Measurements from ENCODE around the gene FREY1. TPM values are rescaled to one million over a fixed set of nuclear protein-coding genes. Genes with fewer than 3 reads are reported as not detected.

The FREY1 gene
- total RNA-seq, 1 experiment from 2014 or later, result 0.67 TPM

DNA sequence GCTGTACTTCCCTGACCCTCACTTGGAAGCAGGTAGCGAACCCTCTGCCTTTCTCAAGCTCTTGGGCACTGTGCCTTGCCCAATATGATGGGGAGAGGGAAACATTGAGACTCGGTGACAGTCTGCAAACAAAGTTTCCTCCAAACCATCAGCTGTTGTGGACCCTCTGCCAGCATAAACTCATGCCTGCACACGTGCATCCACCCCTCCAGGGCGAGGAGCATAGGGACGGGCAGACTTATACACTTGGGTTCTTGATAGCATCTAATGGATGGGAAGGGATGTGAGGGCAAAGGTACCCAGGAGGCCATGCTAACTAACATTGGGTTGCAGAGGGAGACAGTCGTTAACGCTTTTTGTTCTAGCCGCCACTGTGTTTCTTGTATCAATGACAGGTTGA, 29.9 kb downstream of the FREY1 start:
- no peak for DNase-seq (ENCODE audit: extremely low read depth, low read depth)

GRCh38 chr11:45876401-45876800, 30.7 kb downstream of the FREY1 start:
- DNase-seq (ENCODE audit: extremely low read depth, low read depth), result no peak

DNA sequence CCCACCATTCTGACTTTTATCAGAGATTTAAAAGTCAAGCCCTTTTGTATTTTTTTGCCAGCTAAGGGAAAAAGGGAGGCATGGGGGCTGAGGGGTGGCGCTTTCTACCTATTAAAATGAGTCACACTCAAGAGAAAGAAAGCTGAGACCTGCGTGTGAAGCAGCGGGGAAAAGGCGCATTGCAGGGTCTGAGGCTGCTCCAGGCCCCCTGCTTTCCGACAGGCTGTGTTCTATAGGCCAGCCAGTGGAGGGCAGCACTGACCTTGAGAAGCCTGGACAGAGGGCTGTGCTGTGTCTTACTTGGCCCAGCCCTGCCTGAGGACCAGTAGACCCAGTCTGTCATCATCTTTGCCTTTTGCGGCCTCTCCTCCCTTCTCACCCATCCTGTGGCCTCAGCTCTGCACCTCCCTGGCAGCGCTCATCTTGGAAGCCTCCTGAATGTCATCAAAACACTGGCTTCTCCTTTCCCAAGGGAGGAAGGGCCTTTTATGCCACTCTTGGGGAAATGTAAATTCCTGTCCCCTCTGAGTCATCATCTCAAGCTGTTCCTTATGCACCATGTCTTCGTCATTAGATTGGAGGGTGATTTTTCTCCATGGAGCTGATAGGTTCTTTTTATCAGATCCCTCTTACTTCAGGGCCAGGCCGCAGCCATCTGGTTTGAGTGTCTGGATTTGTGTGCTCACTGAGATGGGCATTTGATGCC, 34.3 kb downstream of the FREY1 start:
- DNase-seq (ENCODE audit: extremely low read depth, low read depth), result peak; percentile 25

GRCh38 chr11:45871638-45872037, 35.4 kb downstream of the FREY1 start:
- no peak for DNase-seq (ENCODE audit: extremely low read depth, low read depth)

GRCh38 chr11:45870706-45871105, 36.4 kb downstream of the FREY1 start:
- DNase-seq (ENCODE audit: extremely low read depth, low read depth), result no peak

GRCh38 chr11:45869551-45869950, 37.5 kb downstream of the FREY1 start:
- no peak for DNase-seq (ENCODE audit: extremely low read depth, low read depth)

- no peak for DNase-seq (ENCODE audit: extremely low read depth, low read depth)
These were observed 43.0 kb downstream of the FREY1 start for GRCh38 chr11:45864041-45864440.

- no peak for DNase-seq (ENCODE audit: extremely low read depth, low read depth)
These were observed 46.1 kb downstream of the FREY1 start for GRCh38 chr11:45860764-45861510.

GRCh38 chr11:45860348-45860747, 46.7 kb downstream of the FREY1 start:
- no peak for DNase-seq (ENCODE audit: extremely low read depth, low read depth)

DNA sequence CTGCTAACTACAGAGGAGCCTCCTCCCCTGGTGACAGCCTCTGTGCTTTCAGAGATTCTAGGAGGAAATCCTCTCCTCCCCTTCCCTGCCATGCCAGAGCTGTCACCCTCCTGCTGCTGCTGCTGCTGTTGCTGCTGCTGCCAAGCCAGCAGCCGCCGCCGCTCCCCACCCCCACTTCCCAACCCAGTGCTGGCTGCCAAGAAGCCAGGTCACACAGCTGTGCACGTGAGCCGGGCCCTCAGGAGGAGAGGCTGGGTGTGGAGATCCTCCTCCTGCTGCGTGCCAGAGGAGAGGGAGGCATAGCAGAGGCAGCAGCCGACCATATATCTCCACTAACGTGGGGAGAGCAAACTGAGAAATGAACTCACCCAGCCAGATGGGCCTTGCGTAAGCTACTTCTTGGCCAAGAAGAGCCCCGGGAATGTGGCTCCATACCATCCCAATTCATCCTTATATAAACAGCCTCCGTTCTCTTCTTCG, 47.4 kb downstream of the FREY1 start:
- DNase-seq (ENCODE audit: extremely low read depth, low read depth), result no peak

DNA sequence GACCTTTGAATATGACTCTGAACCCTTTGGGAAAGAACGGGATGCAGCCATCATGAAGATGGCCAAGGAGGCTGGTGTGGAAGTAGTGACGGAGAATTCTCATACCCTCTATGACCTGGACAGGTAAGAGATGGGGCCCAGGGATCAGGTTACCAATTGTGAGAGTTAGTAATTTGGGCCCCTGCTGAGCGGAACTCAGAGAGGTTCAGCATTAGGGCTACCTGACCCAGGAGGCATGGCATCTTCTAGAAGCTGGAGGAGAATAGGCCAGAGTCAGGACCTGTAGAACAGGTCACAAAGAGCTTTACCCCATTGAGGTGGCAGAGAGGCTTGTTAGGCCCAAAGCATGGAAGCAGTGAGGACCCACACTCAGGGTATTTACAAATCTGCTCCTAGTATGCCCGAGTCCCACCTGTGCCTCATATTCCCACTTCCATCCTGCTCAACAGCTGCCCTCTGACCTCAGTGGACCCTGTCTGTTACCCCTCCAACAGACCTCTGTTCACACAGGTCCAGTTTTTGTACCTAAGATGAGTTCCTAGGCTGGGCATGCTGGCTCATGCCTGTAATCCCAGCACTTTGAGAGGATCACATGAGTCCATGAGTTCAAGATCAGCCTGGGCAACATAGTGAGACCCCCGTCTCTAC, 48.2 kb downstream of the FREY1 start:
- DNase-seq (ENCODE audit: extremely low read depth, low read depth), result no peak

DNA sequence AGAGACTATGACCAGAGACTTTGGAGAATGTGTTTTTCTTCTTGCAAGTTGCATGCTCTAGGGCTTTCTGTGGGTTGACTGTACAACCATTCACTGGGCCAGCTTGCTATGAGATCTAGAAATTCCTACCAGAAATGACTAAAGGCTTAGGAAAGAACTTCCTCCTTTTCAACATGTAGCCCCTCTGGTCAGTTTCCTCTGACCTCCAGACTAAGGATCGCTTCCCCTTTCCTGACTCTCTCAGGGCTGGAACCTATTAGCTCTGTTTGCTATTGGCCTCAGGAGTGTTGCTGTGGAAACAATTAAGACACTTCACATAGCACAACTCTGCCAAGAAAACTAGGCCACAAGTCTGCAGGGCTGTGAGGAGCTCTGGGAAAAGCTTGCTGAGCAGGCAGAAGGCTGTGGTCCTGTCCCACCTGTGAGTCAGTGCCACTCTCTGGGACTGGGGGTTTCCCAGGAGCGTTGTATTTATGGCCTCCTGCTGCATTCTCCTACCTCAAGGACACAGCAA, 49.1 kb downstream of the FREY1 start:
- no peak for DNase-seq (ENCODE audit: extremely low read depth, low read depth)

Other genes with a start within 250 kb of the FREY1 start
- gene CHST1, start 241.6 kb downstream of the FREY1 start, total RNA-seq (2014; rRNA removed; shearing (Covaris generic)), result not detected in 2 replicates
- 4.5 and 4.9 TPM in 2 replicates for gene SLC35C1, start 102.1 kb downstream of the FREY1 start, total RNA-seq (2014; rRNA removed; shearing (Covaris generic))
- 2.5 and 2.8 TPM in 2 replicates for gene CRY2, start 59.8 kb downstream of the FREY1 start, total RNA-seq (2014; rRNA removed; shearing (Covaris generic))
- 0.35 and 0.52 TPM in 2 replicates for gene MAPK8IP1, start 21.6 kb downstream of the FREY1 start, total RNA-seq (2014; rRNA removed; shearing (Covaris generic))
- 17.0 and 20.8 TPM in 2 replicates for gene PEX16, start 10.6 kb upstream of the FREY1 start, total RNA-seq (2014; rRNA removed; shearing (Covaris generic))
- 0.30 and 3.9 TPM in 2 replicates for gene LARGE2, start 15.4 kb upstream of the FREY1 start, total RNA-seq (2014; rRNA removed; shearing (Covaris generic))
- 12.6 and 16.1 TPM in 2 replicates for gene PHF21A, start 214.2 kb upstream of the FREY1 start, total RNA-seq (2014; rRNA removed; shearing (Covaris generic))

All from NCI-H460 (cell line).